Trophoblast cell (in vitro differentiated cells and primary cell): ENCODE results near the gene SIRPA.
A peak's percentile ranks its signal among the peaks of the same experiment; 100 is the strongest.

ENCODE experiments used
- DNase-seq, 2 donors: peaks; one replicate each; pipeline ENCODE4 v3.0.0-alpha.2; 2016
- H2AFZ ChIP-seq: 2 replicates; pipeline ENCODE4 v1.6.1; 2013; ENCODE audit warnings: low read length, moderate library complexity, mild to moderate bottlenecking; ENCODE audit not compliant: insufficient read depth, poor library complexity
- H2AK5ac ChIP-seq: 2 replicates; pipeline ENCODE4 v1.6.1; 2013; ENCODE audit warnings: mild to moderate bottlenecking, low read length
- H2BK120ac ChIP-seq: 2 replicates; pipeline ENCODE4 v1.6.1; 2013; ENCODE audit warnings: low read length, mild to moderate bottlenecking, moderate library complexity; ENCODE audit not compliant: insufficient read depth, poor library complexity
- H2BK12ac ChIP-seq: 2 replicates; pipeline ENCODE4 v1.6.1; 2013; ENCODE audit warnings: mild to moderate bottlenecking, low read length, moderate library complexity
- H2BK5ac ChIP-seq: 2 replicates; pipeline ENCODE4 v1.6.1; 2013; ENCODE audit warnings: low read length, low read depth, moderate library complexity, mild to moderate bottlenecking; ENCODE audit not compliant: poor library complexity
- H3K14ac ChIP-seq: 2 replicates; pipeline ENCODE4 v1.6.1; 2013; ENCODE audit warnings: mild to moderate bottlenecking, low read length
- H3K18ac ChIP-seq: 2 replicates; pipeline ENCODE4 v1.6.1; 2013; ENCODE audit warnings: mild to moderate bottlenecking, low read length
- H3K23ac ChIP-seq: 2 replicates; pipeline ENCODE4 v1.6.1; 2013; ENCODE audit warnings: low read length
- H3K27ac ChIP-seq: 2 replicates; pipeline ENCODE4 v1.5.1; 2013; ENCODE audit warnings: low read depth, mild to moderate bottlenecking, inconsistent platforms, low read length, moderate library complexity
- H3K27me3 ChIP-seq: 2 replicates; pipeline ENCODE4 v1.6.1; 2013; ENCODE audit warnings: inconsistent platforms, mild to moderate bottlenecking, low read length, moderate library complexity; ENCODE audit not compliant: insufficient read depth
- H3K36me3 ChIP-seq, 2 experiments: 1 replicate in 1 of 2; 2 replicates in 1 of 2; pipeline ENCODE4 v1.6.1; 2013; ENCODE audit warnings: low read length in 2 of 2, mild to moderate bottlenecking in 2 of 2, moderate library complexity in 1 of 2; ENCODE audit not compliant: insufficient read depth in 2 of 2, control insufficient read depth in 1 of 2
- H3K4ac ChIP-seq: 2 replicates; pipeline ENCODE4 v1.6.1; 2013; ENCODE audit warnings: low read depth, mild to moderate bottlenecking, low read length, moderate library complexity
- H3K4me1 ChIP-seq, 2 experiments: 1 replicate in 1 of 2; 2 replicates in 1 of 2; pipeline ENCODE4 v1.6.1; 2013; ENCODE audit warnings: low read length in 2 of 2, mild to moderate bottlenecking in 2 of 2, moderate library complexity in 1 of 2; ENCODE audit not compliant: insufficient read depth in 2 of 2, control insufficient read depth in 1 of 2
- H3K4me2 ChIP-seq: 2 replicates; pipeline ENCODE4 v1.6.1; 2013; ENCODE audit warnings: inconsistent platforms, mild to moderate bottlenecking, low read length, moderate library complexity
- H3K4me3 ChIP-seq: 2 replicates; pipeline ENCODE4 v1.5.1; 2013; ENCODE audit warnings: mild to moderate bottlenecking, low read depth, low read length, inconsistent platforms
- H3K79me1 ChIP-seq: one replicate; pipeline ENCODE4 v1.6.1; 2013; ENCODE audit warnings: low read length
- H3K79me2 ChIP-seq: 2 replicates; pipeline ENCODE4 v1.6.1; 2013; ENCODE audit warnings: low read length, mild to moderate bottlenecking; ENCODE audit not compliant: control insufficient read depth, insufficient read depth, poor library complexity
- H3K9ac ChIP-seq: 2 replicates; pipeline ENCODE4 v1.6.1; 2013; ENCODE audit warnings: mild to moderate bottlenecking, low read length
- H3K9me3 ChIP-seq: 2 replicates; pipeline ENCODE4 v1.6.1; 2013; ENCODE audit warnings: low read depth, mild to moderate bottlenecking, control low read depth, inconsistent platforms, low read length; ENCODE audit not compliant: insufficient read depth
- H4K12ac ChIP-seq: 2 replicates; pipeline ENCODE4 v1.6.1; 2013; ENCODE audit warnings: low read depth, mild to moderate bottlenecking, low read length, moderate library complexity
- H4K8ac ChIP-seq: 2 replicates; pipeline ENCODE4 v1.6.1; 2013; ENCODE audit warnings: low read depth, mild to moderate bottlenecking, low read length, moderate library complexity
- H4K91ac ChIP-seq: one replicate; pipeline ENCODE4 v1.6.1; 2013; ENCODE audit warnings: low read depth, mild to moderate bottlenecking, low read length, moderate library complexity
- WGBS: extraction: QIAGEN DNeasy Blood & Tissue Kit; methylation state at CpG from one replicate; pipeline ENCODE4 v1.1.7; 2013; ENCODE audit warnings: missing lambda C conversion rate; ENCODE audit not compliant: insufficient read length, insufficient coverage; ENCODE audit errors: extremely low coverage; 5-methylcytosine and 5-hydroxymethylcytosine counted together

The SIRPA gene

DNA sequence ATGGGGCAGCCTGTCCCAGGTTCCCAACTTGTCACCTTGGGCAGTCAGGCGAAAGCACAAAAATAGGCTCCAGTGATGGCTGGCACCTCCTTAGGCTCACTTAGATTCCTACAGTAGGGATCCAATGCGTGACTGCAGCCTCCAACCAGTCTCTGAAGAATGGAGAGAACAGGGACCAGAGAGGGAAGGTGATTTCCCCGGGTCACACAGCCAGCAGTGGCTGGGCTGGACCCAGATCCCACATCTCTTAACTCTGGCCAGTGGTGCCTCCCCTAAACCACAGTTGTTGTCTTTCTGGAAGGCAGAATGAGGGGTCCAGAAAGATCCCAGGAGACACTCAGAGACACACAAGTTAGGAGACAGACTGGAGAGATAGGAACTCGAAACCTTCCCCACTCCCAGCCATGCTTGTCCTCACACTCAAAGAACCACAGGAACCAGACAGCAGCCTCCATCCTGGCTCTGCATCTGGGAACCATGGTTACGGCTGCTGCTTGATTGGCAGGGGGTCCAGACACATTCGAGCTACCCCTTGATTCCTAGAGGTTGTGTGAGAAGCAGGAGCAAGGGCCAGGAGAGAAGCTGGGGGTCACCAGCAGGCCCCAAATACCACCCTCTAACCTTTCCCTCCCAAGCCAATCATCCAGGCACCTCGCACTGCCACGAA, 33.1 kb upstream of the SIRPA start:
- Histone ChIP-seq H3K14ac (peak overlapping the region; percentile 62), H3K18ac (peak overlapping the region; percentile 64), H2BK5ac (peak overlapping the region; percentile 44), H3K9me3 (no peaks in the 10 kb centered on the region), H3K79me1 (peaks cover 20% of the 10 kb centered on the region), H3K27me3 (no peaks in the 10 kb centered on the region), H2AFZ (no peak overlapping the region), H3K4me2 (no peak overlapping the region), H4K8ac (peak overlapping the region; percentile 59), H3K4ac (peak overlapping the region; percentile 7), H3K4me3 (no peak overlapping the region), H2BK12ac (peak overlapping the region; percentile 61), H3K9ac (no peak overlapping the region), H3K4me1 (peaks cover 16 to 28% of the 10 kb centered on the region in 2 experiments), H4K12ac (no peak overlapping the region), H3K36me3 (no peaks in the 10 kb centered on the region), H3K27ac (peak overlapping the region; percentile 88), H2AK5ac (peak overlapping the region; percentile 45), H2BK120ac (peak overlapping the region; percentile 80), H4K91ac (peak overlapping the region; percentile 89), H3K23ac (no peak overlapping the region), H3K79me2 (no peaks in the 10 kb centered on the region)
- whole genome bisulfite sequencing: no CpG with 5 or more reads among the region's 8 CpGs
- no peak for DNase-seq

DNA sequence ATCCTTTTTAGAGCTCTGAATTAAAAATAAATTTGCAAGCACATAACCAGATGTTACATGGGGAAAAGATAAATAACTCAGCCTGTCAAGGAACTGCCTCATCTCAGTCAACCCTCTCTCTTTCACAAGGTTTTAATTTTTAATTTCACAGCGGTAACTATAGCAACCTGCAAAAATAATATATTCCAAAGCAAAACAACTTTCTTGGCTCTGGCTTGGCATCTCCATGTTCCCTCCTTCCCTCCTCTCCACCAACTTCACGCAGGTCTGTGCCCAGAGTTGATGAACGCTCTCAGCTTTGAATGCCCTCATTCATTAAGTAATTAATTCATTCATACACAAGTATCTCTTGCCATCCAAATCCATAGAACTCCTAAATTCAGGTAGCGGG, 32.5 kb upstream of the SIRPA start:
- Histone ChIP-seq H3K9ac (no peak overlapping the region), H4K12ac (no peak overlapping the region), H3K79me2 (no peaks in the 10 kb centered on the region), H3K18ac (no peak overlapping the region), H3K14ac (no peak overlapping the region), H4K8ac (no peak overlapping the region), H3K4me3 (no peak overlapping the region), H2AK5ac (no peak overlapping the region), H3K4me2 (no peak overlapping the region), H3K27ac (no peak overlapping the region), H2BK120ac (peak overlapping the region; percentile 80), H3K23ac (no peak overlapping the region), H3K36me3 (no peaks in the 10 kb centered on the region), H3K27me3 (no peaks in the 10 kb centered on the region), H3K79me1 (peaks cover 20% of the 10 kb centered on the region), H4K91ac (no peak overlapping the region), H2AFZ (no peak overlapping the region), H3K4me1 (peaks cover 16 to 23% of the 10 kb centered on the region in 2 experiments), H3K4ac (no peak overlapping the region), H2BK12ac (peak overlapping the region; percentile 61), H3K9me3 (no peaks in the 10 kb centered on the region), H2BK5ac (peak overlapping the region; percentile 44)
- DNase-seq: no peak
- no CpG with 5 or more reads among the region's 4 CpGs for WGBS

DNA sequence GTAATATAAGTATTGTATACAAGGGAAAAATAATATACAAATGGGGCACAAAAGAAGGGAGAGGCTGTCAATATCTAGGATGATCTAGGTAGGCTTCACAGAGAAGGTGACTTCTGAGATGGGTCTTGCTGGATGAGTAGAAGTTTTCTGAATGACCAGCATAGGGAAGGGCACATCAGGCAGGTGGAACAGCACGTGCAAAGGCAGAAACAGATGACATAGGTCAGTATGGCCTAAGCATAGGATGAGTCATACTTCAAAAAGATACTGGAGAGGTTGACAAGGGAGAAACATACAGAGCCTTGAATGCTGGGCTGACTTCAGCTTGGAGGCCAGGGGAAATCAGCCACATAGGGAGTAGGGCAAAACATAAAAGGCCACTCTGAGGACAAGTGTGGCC, 31.9 kb upstream of the SIRPA start:
- Histone ChIP-seq H3K4me3 (no peak overlapping the region), H3K36me3 (no peaks in the 10 kb centered on the region), H3K27ac (no peak overlapping the region), H3K27me3 (no peaks in the 10 kb centered on the region), H4K12ac (no peak overlapping the region), H3K4me1 (peaks cover 16 to 23% of the 10 kb centered on the region in 2 experiments), H2AK5ac (no peak overlapping the region), H3K9ac (no peak overlapping the region), H2BK5ac (no peak overlapping the region), H3K4ac (no peak overlapping the region), H3K14ac (no peak overlapping the region), H3K23ac (no peak overlapping the region), H4K8ac (no peak overlapping the region), H3K79me2 (no peaks in the 10 kb centered on the region), H3K79me1 (peaks cover 20% of the 10 kb centered on the region), H2BK12ac (peak overlapping the region; percentile 2), H2BK120ac (peak overlapping the region; percentile 14), H4K91ac (no peak overlapping the region), H3K4me2 (no peak overlapping the region), H2AFZ (no peak overlapping the region), H3K9me3 (no peaks in the 10 kb centered on the region), H3K18ac (no peak overlapping the region)
- peak in 1 of 2 donors; percentile 14 for DNase-seq
- no CpG with 5 or more reads among the region's 1 CpG for WGBS

DNA sequence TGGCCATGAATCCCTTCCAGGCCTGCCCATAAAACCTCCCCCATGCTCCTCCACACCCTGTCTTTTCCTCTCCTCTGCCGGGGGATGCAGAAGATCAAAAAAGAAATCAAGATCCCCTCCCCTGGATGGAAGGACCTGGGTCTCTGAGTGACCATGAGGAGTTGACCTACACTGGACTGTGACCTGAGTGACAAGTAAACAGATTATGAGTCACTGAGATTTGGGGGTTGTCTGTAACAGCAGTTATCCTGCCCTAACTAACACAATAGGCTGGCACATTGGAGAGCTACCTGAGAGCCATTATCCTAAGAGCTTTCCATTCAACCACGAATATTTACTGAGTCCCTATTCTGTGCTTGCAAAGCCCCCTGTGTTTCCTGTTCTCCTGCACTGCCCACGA, 28.4 kb upstream of the SIRPA start:
- H3K4me2 ChIP-seq: no peak overlapping the region
- H3K18ac ChIP-seq: no peak overlapping the region
- H2BK5ac ChIP-seq: no peak overlapping the region
- no peak overlapping the region for H4K12ac ChIP-seq
- no peak overlapping the region for H4K91ac ChIP-seq
- H3K36me3 ChIP-seq: no peaks in the 10 kb centered on the region
- no peak overlapping the region for H2BK120ac ChIP-seq
- no peak overlapping the region for H2BK12ac ChIP-seq
- H3K27me3 ChIP-seq: no peaks in the 10 kb centered on the region
- no CpG with 5 or more reads among the region's 3 CpGs for WGBS
- no peak overlapping the region for H3K27ac ChIP-seq
- H3K14ac ChIP-seq: no peak overlapping the region
- H3K4me3 ChIP-seq: no peak overlapping the region
- no peak overlapping the region for H4K8ac ChIP-seq
- H3K9me3 ChIP-seq: no peaks in the 10 kb centered on the region
- no peak overlapping the region for H3K23ac ChIP-seq
- no peak overlapping the region for H2AK5ac ChIP-seq
- H3K4me1 ChIP-seq: peaks cover 6 to 10% of the 10 kb centered on the region in 2 experiments
- no peak for DNase-seq
- H3K4ac ChIP-seq: no peak overlapping the region
- no peak overlapping the region for H2AFZ ChIP-seq
- no peaks in the 10 kb centered on the region for H3K79me2 ChIP-seq
- peaks cover 5% of the 10 kb centered on the region for H3K79me1 ChIP-seq
- no peak overlapping the region for H3K9ac ChIP-seq
